HG03520 (cell line): Measurements from ENCODE around the gene STK32A.
"Not testable (repeated sequence)": the region's sequence is repeated elsewhere in the genome, so short reads cannot be mapped to it uniquely, and the experiment has no call there.

Source experiments
- ATAC-seq: cut with Tn5 transposase; IDR thresholded peaks from one replicate; pipeline ENCODE4 v1.9.1; 2021; ENCODE audit warnings: mild to moderate bottlenecking, moderate library complexity; ENCODE audit not compliant: unreplicated experiment

Gene STK32A

DNA sequence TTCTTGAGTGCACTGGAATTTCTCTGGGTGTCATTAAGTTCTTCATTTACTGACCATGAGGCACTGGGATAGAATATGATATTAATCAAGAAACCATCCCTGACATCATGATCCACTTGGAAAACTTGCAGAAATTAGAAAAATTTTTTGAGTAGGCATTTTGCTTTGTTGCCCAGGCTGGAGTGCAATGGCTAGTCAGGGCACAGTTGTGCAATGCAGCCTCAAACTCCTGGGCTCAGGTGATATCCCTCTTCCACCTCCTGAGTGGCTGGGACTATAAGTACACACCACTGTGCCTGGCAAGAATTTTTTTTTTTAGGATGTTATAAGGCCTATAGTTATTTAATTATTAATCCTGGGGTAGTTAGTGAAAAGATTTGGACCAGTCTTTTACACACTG lies 106.5 kb downstream of the STK32A start:
- ATAC-seq: no peak

DNA sequence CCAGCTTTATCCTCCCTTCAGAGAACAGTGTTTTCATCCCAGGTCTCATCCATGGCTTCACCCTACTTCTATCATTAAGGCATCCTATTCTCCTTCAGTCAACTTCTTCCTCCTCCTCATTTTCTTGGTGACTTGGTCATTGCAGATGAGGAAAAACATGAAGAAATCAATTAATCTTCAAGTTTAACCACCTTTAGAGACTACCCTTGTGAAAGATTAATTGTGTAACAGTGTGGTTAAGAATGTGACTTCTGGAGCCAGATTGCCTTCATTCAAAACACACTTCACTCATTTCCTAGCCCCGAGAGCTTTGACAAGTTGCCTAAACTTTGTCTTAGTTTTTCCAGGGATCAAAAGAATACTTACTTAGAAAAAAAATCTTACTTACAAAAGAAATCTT lies 110.0 kb downstream of the STK32A start:
- no peak for ATAC-seq

DNA sequence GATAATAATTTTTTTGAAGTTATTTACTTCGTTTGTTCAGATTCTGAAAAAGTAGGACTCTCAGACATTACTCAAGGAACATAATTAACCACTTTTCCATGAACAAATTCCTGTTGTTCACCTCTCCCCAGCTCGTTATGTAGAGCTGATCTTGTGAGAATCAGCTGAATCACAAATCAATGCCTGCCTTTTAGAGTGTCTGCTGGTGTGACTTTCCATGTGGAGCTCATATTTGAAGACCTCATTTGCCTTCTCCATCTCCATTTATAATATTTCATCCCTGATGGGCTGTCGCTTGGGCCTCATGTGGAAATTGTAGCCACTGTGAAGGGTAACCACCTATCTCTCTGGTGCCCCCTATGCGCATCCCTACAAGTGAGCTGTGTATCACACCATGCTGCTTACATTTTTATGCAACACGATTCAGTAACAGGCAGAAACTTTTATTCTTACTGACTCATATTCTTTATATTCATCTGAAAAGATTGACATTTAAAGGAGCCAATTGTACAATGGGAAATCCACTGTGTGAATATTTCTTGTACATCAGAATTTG lies 111.3 kb downstream of the STK32A start:
- no peak for ATAC-seq

DNA sequence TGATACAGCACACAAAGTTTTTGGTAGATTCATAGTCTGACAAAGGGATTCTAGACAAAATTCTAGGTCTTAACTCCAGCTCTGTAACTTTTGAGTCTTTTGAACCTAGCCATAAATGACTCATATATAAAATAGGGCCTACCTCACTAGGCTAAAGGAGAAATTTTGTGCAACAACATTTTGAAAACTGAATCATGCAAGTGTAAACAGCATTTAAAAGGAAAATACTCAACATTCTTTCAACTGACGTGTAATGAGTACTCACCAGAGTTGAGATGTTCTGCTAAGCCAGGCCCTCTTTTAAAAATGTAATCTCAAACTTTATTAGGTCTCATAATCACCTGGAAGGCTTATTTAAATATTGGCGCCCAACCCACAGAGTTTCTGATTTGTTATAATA lies 113.2 kb downstream of the STK32A start:
- ATAC-seq: no peak

DNA sequence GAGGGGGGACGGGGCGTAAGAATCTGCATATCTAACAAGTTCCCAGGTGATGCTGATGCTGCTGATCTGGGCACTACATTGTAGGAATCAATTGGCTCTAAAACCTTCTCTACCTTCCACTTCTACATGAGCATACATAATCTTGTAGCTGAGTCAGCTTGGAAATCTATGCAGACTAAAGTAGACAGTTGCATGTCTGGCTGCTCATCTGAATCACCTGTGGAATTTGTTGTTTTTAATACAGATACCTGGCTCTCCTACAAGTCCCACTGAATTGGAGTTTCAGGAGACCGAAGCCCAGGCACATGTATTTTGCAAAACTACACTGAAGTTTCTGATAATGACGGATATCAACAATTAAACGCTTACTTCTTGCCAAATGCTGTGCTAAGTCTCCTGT lies 113.6 kb downstream of the STK32A start:
- ATAC-seq: no peak

DNA sequence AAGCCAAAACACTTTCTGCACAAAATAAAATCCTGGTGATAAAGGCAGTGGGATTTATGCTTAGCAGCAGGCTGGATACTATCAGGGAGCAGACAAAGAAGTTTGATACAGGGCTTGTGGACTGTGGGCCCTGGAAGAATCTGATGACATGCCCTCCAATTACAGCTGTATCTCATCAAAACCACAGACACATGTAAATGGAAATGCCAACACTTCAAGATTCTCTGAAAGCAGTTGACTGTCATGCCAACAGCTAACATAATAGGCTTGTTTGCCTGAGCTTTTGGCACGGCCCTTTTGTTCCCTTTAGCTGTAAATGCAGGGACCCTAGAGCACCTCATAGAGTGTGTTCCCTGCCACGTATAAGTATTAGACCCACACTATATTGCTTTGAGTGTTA lies 114.4 kb downstream of the STK32A start:
- no peak for ATAC-seq

DNA sequence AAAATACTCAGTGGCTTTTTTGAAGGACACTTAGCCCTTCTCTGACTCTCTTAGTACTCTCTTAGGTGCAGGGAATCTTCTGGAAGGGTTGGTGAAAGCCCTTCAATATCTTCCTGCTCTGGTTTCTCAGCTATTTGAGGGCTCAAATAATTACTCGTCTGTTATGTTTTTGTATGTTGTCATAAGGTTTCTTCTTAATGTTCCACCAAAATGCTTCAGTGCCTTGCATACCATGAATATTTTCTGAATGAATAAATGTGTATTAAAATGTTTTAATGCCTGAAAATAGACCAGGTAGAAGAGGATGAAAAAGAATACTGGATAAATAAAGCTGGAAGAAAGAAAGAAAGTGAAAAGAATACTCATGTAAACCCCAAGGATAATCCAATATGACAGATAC lies 124.3 kb downstream of the STK32A start:
- ATAC-seq: no peak

DNA sequence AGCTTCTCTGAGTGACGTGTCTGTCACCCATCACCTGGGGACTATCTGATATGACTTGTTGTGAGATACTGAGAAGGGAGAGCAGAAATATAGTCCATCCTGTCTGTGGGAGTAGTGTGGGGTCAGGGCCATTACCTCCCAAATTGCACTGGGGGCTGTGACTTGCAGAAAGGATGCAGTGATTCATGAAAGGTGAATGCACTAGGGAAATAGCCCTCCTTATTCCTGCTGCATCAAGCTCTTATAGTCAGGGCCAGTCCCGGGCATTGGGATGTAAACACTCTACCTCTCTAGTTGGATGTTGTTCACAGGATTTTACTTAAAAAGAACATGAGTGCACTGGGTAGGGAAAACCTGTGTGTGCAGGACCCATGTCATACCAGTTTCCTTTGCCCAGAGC lies 124.8 kb downstream of the STK32A start:
- ATAC-seq: no peak

DNA sequence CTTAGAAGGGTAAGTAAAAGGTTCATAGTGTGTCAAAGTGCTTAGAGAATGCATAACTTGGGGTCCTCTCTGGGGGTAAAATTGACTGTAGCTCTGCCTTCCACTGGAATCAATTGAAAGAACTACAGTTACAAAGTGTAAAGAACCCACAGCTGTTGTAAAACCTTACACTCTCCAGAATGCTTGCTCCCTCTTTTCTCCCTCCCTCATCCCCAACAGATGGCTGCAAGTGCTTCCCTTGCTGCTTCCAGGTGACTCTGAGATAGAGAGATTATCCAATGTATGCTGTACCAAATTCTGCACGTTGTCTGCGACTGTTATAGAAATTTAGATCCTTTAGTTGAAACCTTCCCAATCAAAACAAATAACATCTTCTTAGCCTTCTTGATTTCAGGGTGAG lies 126.0 kb downstream of the STK32A start:
- no peak for ATAC-seq

DNA sequence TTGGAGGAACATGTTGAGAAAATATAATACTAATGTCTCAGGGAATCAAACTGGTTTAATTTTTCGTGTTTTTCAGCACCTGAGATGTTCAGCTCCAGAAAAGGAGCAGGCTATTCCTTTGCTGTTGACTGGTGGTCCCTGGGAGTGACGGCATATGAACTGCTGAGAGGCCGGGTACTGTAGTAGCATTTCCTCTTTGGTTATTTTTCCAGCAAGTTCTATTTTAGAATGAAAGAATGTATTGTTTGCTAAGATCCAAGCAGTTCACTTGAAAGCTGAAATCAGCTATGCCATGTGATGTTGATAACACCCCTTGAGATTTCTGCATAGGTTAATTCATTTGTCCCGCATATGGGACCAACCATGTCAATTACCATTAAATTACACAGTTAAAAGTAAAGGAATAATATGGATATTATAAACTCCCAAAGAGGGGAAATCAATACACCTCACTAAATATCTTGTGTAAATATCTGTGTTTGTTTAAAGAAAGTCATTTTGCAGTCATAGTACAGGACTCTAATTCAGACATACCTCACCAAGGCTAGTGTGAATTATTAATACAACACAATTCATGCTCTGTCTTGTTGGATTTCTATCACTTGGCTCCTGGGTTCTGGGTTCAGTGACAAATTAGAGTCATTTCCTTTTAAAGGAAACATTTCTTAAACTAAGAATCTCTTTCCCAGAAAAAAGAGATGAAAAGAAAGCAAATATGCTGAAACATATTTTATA lies 126.8 kb downstream of the STK32A start:
- no peak for ATAC-seq

DNA sequence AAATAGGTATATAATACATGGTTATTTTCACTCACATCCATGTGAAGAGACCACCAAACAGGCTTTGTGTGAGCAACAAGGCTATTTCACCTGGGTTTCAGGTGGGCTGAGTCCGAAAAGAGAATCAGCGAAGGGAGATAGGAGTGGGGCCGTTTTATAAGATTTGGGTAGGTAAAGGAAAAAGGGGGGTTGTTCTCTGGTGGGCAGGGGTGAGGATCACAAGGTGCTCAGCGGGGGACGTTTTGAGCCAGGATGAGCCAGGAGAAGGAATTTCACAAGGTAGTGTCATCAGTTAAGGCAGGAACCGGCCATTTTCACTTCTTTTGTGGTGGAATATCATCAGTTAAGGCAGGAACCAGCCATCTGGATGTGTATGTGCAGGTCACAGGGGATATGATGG lies 132.6 kb downstream of the STK32A start:
- ATAC-seq: not testable (repeated sequence)

DNA sequence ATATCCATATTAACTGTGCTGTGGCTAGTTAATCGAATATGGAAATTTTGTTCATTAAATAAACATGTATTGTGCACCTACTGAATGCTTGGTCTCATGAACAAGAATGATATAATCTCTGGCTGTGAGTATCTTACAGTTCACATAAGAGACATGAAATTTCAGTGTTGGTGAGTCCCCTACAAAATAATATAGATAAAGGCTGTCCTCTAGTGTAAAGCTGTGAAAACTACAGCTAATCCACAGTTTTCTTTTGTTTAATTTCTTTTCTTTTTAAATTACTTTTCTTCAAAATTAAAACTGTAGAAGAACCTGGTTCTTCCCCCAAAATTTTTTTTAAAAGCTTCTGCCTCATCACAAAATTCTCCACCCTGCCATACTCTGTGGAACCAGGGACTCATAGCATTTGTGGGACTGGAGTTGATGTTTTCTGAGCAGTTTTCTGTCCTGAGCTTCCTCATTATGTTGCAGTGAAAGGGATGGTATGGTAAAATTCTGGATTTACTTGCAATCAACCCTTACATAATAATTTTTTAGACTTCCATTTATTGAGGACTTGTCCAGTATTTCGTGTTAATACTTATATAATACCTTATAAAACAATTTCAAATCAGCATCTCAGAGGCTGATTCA lies 135.0 kb downstream of the STK32A start:
- ATAC-seq: no peak

DNA sequence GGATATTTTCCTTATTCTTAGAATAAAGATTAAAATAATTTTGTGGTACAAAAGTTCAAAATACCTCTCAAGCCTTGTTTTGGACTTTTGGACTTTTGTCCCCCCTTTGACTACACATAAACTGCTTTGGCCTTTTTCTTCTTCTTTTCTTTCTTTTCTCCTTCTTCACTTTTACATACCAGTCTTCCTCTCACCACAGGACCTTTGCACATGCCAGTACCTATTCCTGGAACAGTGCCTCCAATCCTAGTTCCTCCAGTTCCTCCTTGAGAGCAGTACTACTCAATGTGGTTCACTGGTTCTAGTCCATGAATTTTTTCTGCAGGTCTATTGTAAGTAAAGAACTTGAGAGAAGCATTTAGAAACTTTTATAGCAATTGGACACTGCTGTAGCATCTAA lies 136.5 kb downstream of the STK32A start:
- ATAC-seq: no peak

DNA sequence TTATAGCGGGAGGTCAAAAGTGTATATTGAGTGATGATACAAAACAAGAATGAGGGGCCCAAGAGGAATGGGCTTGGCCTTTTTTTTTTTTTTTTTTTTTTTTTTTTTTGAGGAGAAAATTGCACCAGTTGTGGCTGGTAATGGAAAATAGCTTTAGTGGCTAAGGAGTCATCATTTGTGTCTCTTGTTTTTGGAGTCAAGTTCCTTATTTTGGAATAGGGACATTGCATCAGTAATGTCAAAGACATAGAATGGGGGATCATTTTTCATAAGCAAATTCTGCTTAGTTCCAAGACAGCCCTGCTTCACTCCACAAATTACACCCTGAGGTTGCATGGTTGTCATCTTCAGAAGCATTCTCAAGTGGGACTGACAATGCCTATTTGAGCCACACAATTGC lies 137.4 kb downstream of the STK32A start:
- no peak for ATAC-seq

DNA sequence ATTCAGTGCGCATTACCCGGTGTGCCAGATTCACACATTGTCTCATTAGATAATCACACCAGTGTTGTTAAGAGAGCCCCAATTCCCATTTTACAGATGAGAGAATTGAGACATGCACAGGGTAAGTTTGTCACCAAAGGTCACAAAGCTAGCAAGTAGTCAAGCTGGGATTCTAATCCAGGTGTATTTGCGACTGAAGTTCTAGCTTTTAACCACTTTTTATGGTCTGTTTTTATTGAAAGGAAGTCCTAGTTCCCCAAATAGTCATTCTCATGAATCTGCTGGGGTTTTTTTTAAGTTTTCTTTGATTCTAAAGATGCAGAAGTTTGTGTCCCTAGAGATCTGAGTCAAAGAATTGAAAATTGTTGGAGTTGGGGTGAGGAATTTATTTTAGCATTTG lies 138.5 kb downstream of the STK32A start:
- ATAC-seq: no peak

DNA sequence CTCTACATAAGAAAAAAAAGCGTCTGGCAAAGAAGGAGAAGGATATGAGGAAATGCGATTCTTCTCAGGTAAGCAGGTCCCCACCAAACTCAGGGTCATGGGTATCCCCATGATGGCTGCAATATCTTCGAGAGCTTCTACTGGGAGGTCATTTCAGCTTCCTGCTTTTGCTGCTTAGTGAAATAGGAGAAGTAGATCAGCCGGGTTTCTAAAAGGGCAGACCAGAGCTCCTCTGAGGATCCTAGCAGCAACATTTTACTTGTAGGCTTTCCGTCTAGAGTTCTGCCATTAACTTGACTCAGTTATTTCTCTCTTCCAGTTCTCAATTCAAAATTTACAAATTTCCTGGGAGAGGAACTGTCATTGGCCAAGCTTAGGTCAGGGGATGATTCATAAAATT lies 140.3 kb downstream of the STK32A start:
- ATAC-seq: no peak

DNA sequence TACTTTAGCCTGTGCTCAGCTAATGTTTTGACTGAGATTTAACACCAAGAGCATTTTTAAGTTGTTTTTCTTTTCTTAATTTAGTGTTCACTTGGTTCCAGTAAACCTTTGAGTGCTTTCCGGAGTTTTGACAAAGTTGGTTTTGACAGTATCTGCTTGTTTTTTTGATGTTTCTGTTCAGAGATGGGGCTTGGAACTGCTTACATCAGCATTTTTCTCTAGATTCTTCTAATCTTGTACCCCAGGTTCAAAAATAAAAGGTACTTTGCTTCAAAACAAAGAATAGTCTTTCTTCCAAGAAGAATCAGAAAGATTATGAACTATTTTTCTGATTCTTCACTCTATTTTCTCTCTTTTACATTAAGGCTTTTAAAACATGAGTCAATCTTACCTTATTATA lies 142.9 kb downstream of the STK32A start:
- ATAC-seq: no peak

DNA sequence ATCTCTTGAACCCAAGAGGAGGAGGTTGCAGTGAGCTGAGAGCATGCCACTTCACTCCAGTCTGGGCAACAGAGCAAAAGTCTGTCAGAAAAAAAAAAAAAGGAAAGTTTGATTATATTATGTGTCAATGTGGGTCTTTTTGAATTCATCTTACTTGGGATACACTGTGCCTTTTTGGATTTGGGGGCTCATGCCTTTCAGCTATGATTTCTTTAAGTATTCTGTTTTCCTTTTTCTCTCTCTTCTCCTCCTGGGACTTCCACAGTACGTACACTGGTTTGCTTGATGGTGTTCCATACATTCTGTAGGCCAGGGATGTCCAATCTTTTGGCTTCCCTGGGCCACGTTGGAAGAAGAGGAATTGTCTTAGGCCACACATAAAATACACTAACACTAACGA lies 146.7 kb downstream of the STK32A start:
- ATAC-seq: no peak

DNA sequence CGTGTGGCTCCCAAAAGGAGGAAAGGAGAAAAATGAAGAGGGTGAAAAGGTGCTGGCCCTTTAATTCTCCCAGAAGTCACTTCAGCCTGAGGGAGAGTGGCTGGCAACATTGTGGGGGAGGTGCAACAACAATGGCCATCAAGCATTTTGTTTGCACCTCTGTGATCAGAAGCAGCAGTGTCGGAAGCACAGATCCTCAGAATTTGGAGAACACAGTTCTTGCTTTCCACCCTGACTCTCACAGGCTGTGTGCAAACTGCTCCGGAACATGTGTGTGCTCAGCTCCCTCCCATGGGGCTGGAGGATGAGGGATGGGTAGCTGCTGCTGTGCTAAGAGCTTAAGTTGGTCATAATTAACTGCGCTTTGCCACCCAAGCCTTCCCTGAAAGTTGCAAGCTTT lies 147.9 kb downstream of the STK32A start:
- no peak for ATAC-seq

DNA sequence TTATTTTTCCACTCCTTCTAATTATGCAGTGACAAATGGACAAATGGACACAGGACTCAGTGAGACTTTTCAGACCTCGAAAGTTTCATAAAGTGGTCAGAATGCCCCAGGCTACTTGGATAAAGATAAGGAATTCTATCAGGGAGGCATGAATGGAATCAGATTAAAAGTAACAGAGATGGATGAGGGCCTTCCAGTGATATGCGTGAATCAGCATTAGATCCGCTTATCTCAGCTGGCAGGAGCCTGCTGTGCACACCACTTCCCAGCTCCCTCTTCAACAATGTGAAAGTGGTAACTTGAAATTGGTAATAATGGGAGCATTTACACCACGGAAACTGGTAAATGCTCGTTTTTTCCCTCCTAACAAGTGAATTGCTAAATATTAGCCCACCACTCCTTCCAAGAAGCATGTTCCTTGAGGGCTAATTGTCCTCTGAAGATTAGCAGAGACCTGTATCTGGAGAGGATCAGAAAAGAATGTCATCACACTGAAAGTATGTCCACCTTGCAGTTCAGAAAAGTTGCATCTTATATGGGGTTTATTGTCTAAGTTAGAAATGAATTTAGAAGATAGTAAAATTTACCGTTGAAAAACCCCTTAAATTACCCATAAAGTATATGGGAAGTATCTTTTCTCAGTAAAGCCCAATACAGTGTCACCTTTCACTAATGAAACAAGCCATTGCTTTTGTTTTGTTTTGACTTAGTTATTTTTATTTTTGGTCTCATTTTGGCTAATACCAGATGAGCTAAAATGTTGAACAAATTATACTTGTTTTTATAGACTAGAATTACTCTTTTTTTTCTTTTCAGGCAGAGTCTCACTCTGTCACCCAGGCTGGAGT lies 149.7 kb downstream of the STK32A start:
- no peak for ATAC-seq

DNA sequence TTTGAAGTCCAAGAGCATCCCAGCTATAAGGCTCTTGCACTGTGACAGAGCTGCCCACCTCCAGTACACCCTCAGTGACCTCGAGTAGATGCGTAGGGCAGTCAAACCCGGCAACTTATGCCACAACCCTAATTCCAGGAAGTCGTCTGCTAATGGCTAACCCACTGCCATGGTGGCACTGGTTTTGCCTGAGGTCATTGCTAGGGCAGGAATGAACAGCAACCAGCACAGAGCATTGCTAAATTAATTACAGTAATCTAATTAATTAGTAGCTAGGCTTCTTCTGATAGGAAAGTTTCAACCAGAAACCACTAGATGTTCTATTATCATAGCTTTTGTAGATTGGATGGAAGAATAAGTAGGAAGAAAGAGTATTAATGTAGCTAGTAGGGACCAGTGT lies 152.3 kb downstream of the STK32A start:
- ATAC-seq: no peak
